ENCODE measurements around the gene OR2T29.
A peak's percentile ranks its signal among the peaks of the same experiment; 100 is the strongest.
"Not testable (repeated sequence)": the region's sequence is repeated elsewhere in the genome, so short reads cannot be mapped to it uniquely, and the experiment has no call there.

Gene OR2T29

DNA sequence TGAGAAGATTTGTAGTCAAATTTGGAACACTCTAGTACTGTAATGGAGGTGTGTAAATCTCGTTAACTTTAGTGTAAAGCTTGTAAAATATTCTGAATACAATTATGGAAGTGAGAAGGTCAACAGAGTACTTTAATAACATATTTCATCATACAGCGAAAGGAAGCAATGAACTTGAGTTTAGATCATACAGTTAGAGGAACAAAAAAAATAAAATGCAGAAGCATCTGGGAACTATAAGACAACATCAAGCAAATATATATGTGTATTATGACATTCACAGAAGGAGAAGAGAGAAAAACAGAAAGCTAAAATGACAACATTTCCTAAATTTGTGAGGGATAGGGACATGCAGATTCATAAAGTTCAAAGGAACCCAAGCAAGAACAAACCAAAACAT is 6.5 kb upstream of the OR2T29 start:
- not testable (repeated sequence) for H3K4me3 Mint-ChIP-seq; H3K9me3 Mint-ChIP-seq; DNase-seq (ENCODE audit: low spot score in 2 of 2); ATAC-seq; H3K4me1 Mint-ChIP-seq; H3K27ac Mint-ChIP-seq; H3K36me3 Mint-ChIP-seq

GRCh38 chr1:248565530-248566373 is 3.2 kb upstream of the OR2T29 start:
- H3K9me3 Mint-ChIP-seq, H3K36me3 Mint-ChIP-seq, H3K4me1 Mint-ChIP-seq: not testable (repeated sequence)
- peak in 1 of 2 donors; percentile 47 for DNase-seq (ENCODE audit: low spot score in 2 of 2)
- peak; percentile 79 for ATAC-seq
- Mint-ChIP-seq H3K27ac (peak overlapping the region; percentile 8), H3K4me3 (peak overlapping the region; percentile 46)

- ATAC-seq; H3K4me3 Mint-ChIP-seq; DNase-seq (ENCODE audit: low spot score in 2 of 2); H3K27ac Mint-ChIP-seq; H3K9me3 Mint-ChIP-seq; H3K4me1 Mint-ChIP-seq; H3K36me3 Mint-ChIP-seq: not testable (repeated sequence)
Observed at GRCh38 chr1:248551027-248551426, 11.5 kb downstream of the OR2T29 start.

DNA sequence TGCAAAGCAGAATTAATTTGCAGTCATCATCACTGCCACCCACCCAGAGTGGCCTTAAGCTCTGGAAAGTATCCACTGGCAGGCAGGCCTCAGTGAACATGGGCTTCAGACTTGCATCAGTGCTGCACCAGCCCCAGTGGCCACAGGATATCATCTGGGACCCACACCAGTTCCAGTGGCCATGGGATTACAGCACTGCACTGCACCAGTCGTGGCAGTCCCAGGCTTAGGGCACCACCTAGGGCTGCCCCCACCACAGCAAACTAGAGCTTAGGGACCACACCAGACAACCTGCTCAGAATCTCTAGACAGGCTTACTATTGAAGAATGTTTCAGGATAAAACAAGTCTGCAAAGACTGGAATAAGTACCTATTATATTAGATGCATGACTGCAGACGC is 15.2 kb downstream of the OR2T29 start:
- not testable (repeated sequence) for H3K9me3 Mint-ChIP-seq; ATAC-seq; DNase-seq (ENCODE audit: low spot score in 2 of 2); H3K4me1 Mint-ChIP-seq; H3K27ac Mint-ChIP-seq; H3K36me3 Mint-ChIP-seq; H3K4me3 Mint-ChIP-seq

DNA sequence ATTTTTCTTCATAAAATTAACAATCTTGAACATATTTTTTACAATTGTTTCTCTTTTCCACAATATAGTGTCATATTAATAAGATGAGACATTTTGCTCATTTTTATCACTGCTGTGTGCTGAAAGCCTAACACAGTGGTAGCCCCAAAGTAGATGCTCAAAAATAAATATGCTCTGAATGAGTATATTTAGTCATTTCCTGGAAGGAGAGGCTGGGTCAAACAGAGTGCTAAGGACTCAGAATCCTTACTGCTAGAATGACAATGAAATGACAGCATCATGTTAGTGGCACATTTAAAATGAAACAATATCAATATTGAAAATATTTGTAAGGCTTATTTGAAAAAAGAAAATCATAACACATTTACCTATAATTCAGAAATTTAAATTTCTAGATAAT is 25.1 kb downstream of the OR2T29 start:
- not testable (repeated sequence) for H3K9me3 Mint-ChIP-seq; H3K4me1 Mint-ChIP-seq; DNase-seq (ENCODE audit: low spot score in 2 of 2); H3K27ac Mint-ChIP-seq; H3K4me3 Mint-ChIP-seq; H3K36me3 Mint-ChIP-seq; ATAC-seq

DNA sequence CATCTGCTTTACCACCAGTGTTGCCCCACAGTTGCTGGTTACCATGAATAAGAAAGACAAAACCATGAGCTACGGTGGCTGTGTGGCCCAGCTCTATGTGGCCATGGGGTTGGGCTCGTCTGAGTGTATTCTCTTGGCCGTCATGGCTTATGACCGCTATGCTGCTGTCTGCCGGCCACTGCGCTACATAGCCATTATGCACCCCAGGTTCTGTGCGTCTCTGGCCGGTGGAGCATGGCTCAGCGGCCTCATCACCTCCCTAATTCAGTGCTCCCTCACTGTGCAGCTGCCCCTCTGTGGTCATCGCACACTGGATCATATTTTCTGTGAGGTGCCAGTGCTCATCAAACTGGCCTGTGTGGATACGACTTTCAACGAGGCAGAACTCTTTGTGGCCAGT is 40.7 kb downstream of the OR2T29 start:
- ATAC-seq: no peak
- Mint-ChIP-seq H3K4me3 (no peak overlapping the region), H3K27ac (no peak overlapping the region), H3K9me3 (no peaks in the 10 kb centered on the region), H3K4me1 (no peaks in the 10 kb centered on the region), H3K36me3 (no peaks in the 10 kb centered on the region)
- DNase-seq (ENCODE audit: low spot score in 2 of 2): no peak

DNA sequence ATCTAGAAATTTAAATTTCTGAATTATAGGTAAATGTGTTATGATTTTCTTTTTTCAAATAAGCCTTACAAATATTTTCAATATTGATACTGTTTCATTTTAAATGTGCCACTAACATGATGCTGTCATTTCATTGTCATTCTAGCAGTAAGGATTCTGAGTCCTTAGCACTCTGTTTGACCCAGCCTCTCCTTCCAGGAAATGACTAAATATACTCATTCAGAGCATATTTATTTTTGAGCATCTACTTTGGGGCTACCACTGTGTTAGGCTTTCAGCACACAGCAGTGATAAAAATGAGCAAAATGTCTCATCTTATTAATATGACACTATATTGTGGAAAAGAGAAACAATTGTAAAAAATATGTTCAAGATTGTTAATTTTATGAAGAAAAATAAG is 52.4 kb downstream of the OR2T29 start:
- ATAC-seq: peak; percentile 57
- not testable (repeated sequence) for H3K9me3 Mint-ChIP-seq; H3K27ac Mint-ChIP-seq; H3K36me3 Mint-ChIP-seq; DNase-seq (ENCODE audit: low spot score in 2 of 2); H3K4me3 Mint-ChIP-seq; H3K4me1 Mint-ChIP-seq

- H3K9me3 Mint-ChIP-seq; H3K4me1 Mint-ChIP-seq; H3K4me3 Mint-ChIP-seq; H3K27ac Mint-ChIP-seq; H3K36me3 Mint-ChIP-seq; ATAC-seq; DNase-seq (ENCODE audit: low spot score in 2 of 2): not testable (repeated sequence)
Observed at GRCh38 chr1:248507773-248508172, 54.8 kb downstream of the OR2T29 start, which contains the start of gene OR2G6. Gene OR2G6 (plus strand): TSS chr1:248508073. CDS start chr1:248521647, 13,574 bp downstream.

All from stimulated activated effector memory CD8-positive, alpha-beta T cell treated with anti-CD3 and anti-CD28 coated beads, Interleukin-12 subunit alpha, Interleukin-12 subunit beta, amount 100 ng/mL, for 72 hours (primary cell).